GM23338 (cell line): ENCODE data around the gene ZNF226. TPM values are rescaled to one million over a fixed set of nuclear protein-coding genes. Genes with fewer than 3 reads are reported as not detected.
"Not testable (repeated sequence)": the region's sequence is repeated elsewhere in the genome, so short reads cannot be mapped to it uniquely, and the experiment has no call there.

Experiments
- ATAC-seq: fragments of 200-7000 bp; cut with Tn5 transposase; 3 replicates; pipeline ENCODE4 v1.9.1; 2020
- DNase-seq: peaks from one replicate; pipeline ENCODE4 v3.0.0-alpha.2; 2015; ENCODE audit warnings: low spot score
- H2AFZ ChIP-seq: fragments of 200-600 bp; sonication (generic); 2 replicates; pipeline ENCODE4 v1.8.0; 2016; ENCODE audit warnings: antibody characterized with exemption, mild to moderate bottlenecking, moderate library complexity
- H3F3A ChIP-seq: fragments of 200-600 bp; sonication (generic); replicated peaks from 2 replicates; pipeline ENCODE4 v1.8.0; 2017; ENCODE audit warnings: antibody characterized with exemption, mixed run types, low read depth
- H3K27ac ChIP-seq: fragments of 200-600 bp; sonication (generic); 2 replicates; pipeline ENCODE4 v1.6.1; 2016; ENCODE audit warnings: low read depth
- H3K27me3 ChIP-seq: fragments of 200-600 bp; sonication (generic); 2 replicates; pipeline ENCODE4 v1.8.0; 2016; ENCODE audit warnings: mild to moderate bottlenecking, mixed run types, moderate library complexity; ENCODE audit not compliant: insufficient read depth
- H3K36me3 ChIP-seq: fragments of 200-600 bp; sonication (generic); 2 replicates; pipeline ENCODE4 v1.8.0; 2016; ENCODE audit warnings: mild to moderate bottlenecking; ENCODE audit not compliant: insufficient read depth
- H3K4me1 ChIP-seq: fragments of 200-600 bp; sonication (generic); 2 replicates; pipeline ENCODE4 v1.8.0; 2016; ENCODE audit warnings: mild to moderate bottlenecking, moderate library complexity; ENCODE audit not compliant: insufficient read depth
- H3K4me2 ChIP-seq: fragments of 200-600 bp; sonication (generic); 2 replicates; pipeline ENCODE4 v1.7.1; 2017; ENCODE audit warnings: mixed run types
- H3K4me3 ChIP-seq: fragments of 200-600 bp; sonication (generic); 2 replicates; pipeline ENCODE4 v1.6.1; 2016; ENCODE audit warnings: mixed run types
- H3K79me2 ChIP-seq: fragments of 200-600 bp; sonication (generic); replicated peaks from 2 replicates; pipeline ENCODE4 v1.8.0; 2017; ENCODE audit warnings: mild to moderate bottlenecking; ENCODE audit not compliant: insufficient read depth
- H3K9me2 ChIP-seq: fragments of 200-600 bp; sonication (generic); 2 replicates; pipeline ENCODE4 v1.8.0; 2017; ENCODE audit not compliant: insufficient read depth
- H4K20me1 ChIP-seq: fragments of 200-600 bp; sonication (generic); replicated peaks from 2 replicates; pipeline ENCODE4 v1.8.0; 2017; ENCODE audit warnings: mild to moderate bottlenecking; ENCODE audit not compliant: insufficient read depth
- H3K27ac Mint-ChIP-seq: 2 replicates; pipeline ENCODE4 v1.8.0; 2020; ENCODE audit warnings: inconsistent platforms, mild to moderate bottlenecking, moderate library complexity, mixed read lengths
- H3K27me3 Mint-ChIP-seq: 3 replicates; pipeline ENCODE4 v1.8.0; 2022; ENCODE audit warnings: low read depth, mild to moderate bottlenecking, moderate library complexity, mixed read lengths, inconsistent platforms; ENCODE audit not compliant: insufficient read depth, poor library complexity
- H3K36me3 Mint-ChIP-seq: 3 replicates; pipeline ENCODE4 v1.8.0; 2021; ENCODE audit warnings: low read depth, mild to moderate bottlenecking, inconsistent platforms, moderate library complexity, mixed read lengths
- H3K4me1 Mint-ChIP-seq: 3 replicates; pipeline ENCODE4 v1.8.0; 2020; ENCODE audit warnings: mild to moderate bottlenecking, inconsistent platforms, mixed read lengths
- H3K4me3 Mint-ChIP-seq: 3 replicates; pipeline ENCODE4 v1.8.0; 2021; ENCODE audit warnings: moderate library complexity, mild to moderate bottlenecking, inconsistent platforms, mixed read lengths
- H3K9me3 Mint-ChIP-seq: 3 replicates; pipeline ENCODE4 v1.8.0; 2020; ENCODE audit warnings: moderate library complexity, mild to moderate bottlenecking, inconsistent platforms, mixed read lengths
- CTCF ChIP-seq, 2 experiments: fragments of 200-600 bp in 1 of 2; sonication (generic) in 1 of 2; conservative IDR thresholded peaks; 2 replicates each; pipeline versions ENCODE4 v1.5.1 to v1.6.1; 2016 to 2017; ENCODE audit warnings: antibody characterized with exemption in 2 of 2, low read depth in 2 of 2, mild to moderate bottlenecking in 2 of 2, moderate library complexity in 1 of 2
- EZH2 ChIP-seq: fragments of 200-600 bp; sonication (generic); IDR thresholded peaks from one replicate; pipeline ENCODE4 v1.8.0; 2017; ENCODE audit warnings: antibody characterized with exemption, mild to moderate bottlenecking, low read depth; ENCODE audit not compliant: unreplicated experiment
- EZH2phosphoT487 ChIP-seq: fragments of 200-600 bp; sonication (generic); IDR thresholded peaks from one replicate; pipeline ENCODE4 v1.8.1; 2018; ENCODE audit warnings: antibody characterized with exemption; ENCODE audit not compliant: unreplicated experiment
- JUNB ChIP-seq: IDR thresholded peaks from one replicate; pipeline ENCODE4 v1.6.1; 2016; ENCODE audit warnings: antibody characterized with exemption; ENCODE audit not compliant: unreplicated experiment
- STAT1 ChIP-seq: IDR thresholded peaks from one replicate; pipeline ENCODE4 v1.6.1; 2016; ENCODE audit warnings: antibody characterized with exemption; ENCODE audit not compliant: unreplicated experiment
- ZNF114 ChIP-seq: fragments of 250-450 bp; sonication (Bioruptor Pico); IDR thresholded peaks from 2 replicates; pipeline ENCODE4 v1.5.0; 2020; ENCODE audit warnings: mild to moderate bottlenecking, moderate library complexity
- ZNF331 ChIP-seq: fragments of 250-450 bp; sonication (Bioruptor Pico); IDR thresholded peaks from 2 replicates; pipeline ENCODE4 v1.5.0; 2020; ENCODE audit warnings: low read depth, mild to moderate bottlenecking, moderate library complexity
- ZNF462 ChIP-seq: fragments of 250-450 bp; sonication (Bioruptor Pico); IDR thresholded peaks from 2 replicates; pipeline ENCODE4 v1.5.0; 2020; ENCODE audit warnings: mild to moderate bottlenecking, moderate library complexity
- polyA plus RNA-seq: library from polyadenylated mRNA; unstranded; fragments of >200 nt; fragmentation: Nextera tagmentation; extraction: Ambion mirVana; gene quantifications from 2 replicates; pipeline ENCODE4 v1.2.1, GENCODE V29; 2016
- total RNA-seq: library from RNA; depleted of rRNA; stranded (reverse); fragments of >200 nt; shearing (Covaris generic); gene quantifications from 2 replicates; pipeline ENCODE4 v1.2.3, GENCODE V29; 2014

ZNF226 gene
- total and polyA plus RNA-seq, 2 experiments from 2014 or later: 10.5 to 11.7 TPM

- TF ChIP-seq ZNF462: no peak
- TF ChIP-seq CTCF (conservative IDR thresholded peaks at IDR 0.05; ENCODE audit: low read depth in 2 of 2): no peak
- no peak for TF ChIP-seq ZNF114
- no peak for TF ChIP-seq ZNF331 (CRISPR knock-in tag)
- no peak for TF ChIP-seq EZH2phosphoT487
- TF ChIP-seq JUNB: no peak
- TF ChIP-seq EZH2: no peak
- no peak for TF ChIP-seq STAT1
These were observed 38.1 kb downstream of the ZNF226 start (continued) for GRCh38 chr19:44202974-44203373.

GRCh38 chr19:44203877-44204276 lies 39.0 kb downstream of the ZNF226 start:
- H3K27me3 ChIP-seq, ATAC-seq, H3K36me3 Mint-ChIP-seq, H3K36me3 ChIP-seq, H3K4me3 Mint-ChIP-seq, H3F3A ChIP-seq, H3K27ac ChIP-seq, H3K9me2 ChIP-seq, H3K4me1 ChIP-seq, H3K27me3 Mint-ChIP-seq, H4K20me1 ChIP-seq, H3K27ac Mint-ChIP-seq, H3K4me1 Mint-ChIP-seq, DNase-seq, H3K79me2 ChIP-seq, H3K4me2 ChIP-seq, H2AFZ ChIP-seq, H3K4me3 ChIP-seq: not testable (repeated sequence)
- peaks cover 34% of the 10 kb centered on the region for H3K9me3 Mint-ChIP-seq
